Ishikawa (cell line): ENCODE results near the gene PRPF19.

ENCODE experiments used
- CREB1 ChIP-seq: IDR thresholded peaks from 2 replicates; pipeline ENCODE4 v1.6.1; 2012; ENCODE audit warnings: low read depth
- EGR1 ChIP-seq: IDR thresholded peaks from 2 replicates; pipeline ENCODE4 v1.6.1; 2012
- EP300 ChIP-seq: IDR thresholded peaks from 2 replicates; pipeline ENCODE4 v1.6.1; 2012; ENCODE audit warnings: borderline replicate concordance
- MAX ChIP-seq: IDR thresholded peaks from 2 replicates; pipeline ENCODE4 v1.6.1; 2012
- NFIC ChIP-seq: IDR thresholded peaks from 2 replicates; pipeline ENCODE4 v1.6.1; 2012
- REST ChIP-seq: IDR thresholded peaks from 2 replicates; pipeline ENCODE4 v1.6.1; 2012; ENCODE audit warnings: low read depth, mild to moderate bottlenecking
- TAF1 ChIP-seq: IDR thresholded peaks from 2 replicates; pipeline ENCODE4 v1.6.1; 2012; ENCODE audit warnings: low read depth, mild to moderate bottlenecking
- TEAD4 ChIP-seq: IDR thresholded peaks from 2 replicates; pipeline ENCODE4 v1.6.1; 2012
- USF1 ChIP-seq: IDR thresholded peaks from 2 replicates; pipeline ENCODE4 v1.6.1; 2012
- YY1 ChIP-seq: IDR thresholded peaks from 2 replicates; pipeline ENCODE4 v1.6.1; 2012; ENCODE audit warnings: low read depth
- ZBTB7A ChIP-seq: IDR thresholded peaks from 2 replicates; pipeline ENCODE4 v1.6.1; 2012; ENCODE audit warnings: low read depth

- TF ChIP-seq ZBTB7A (no peak), CREB1 (no peak), REST (no peak), YY1 (no peak), EGR1 (no peak), MAX (no peak), EP300 (no peak), USF1 (no peak), NFIC (no peak), TAF1 (no peak), TEAD4 (no peak)
These were observed 14.9 kb upstream of the PRPF19 start for GRCh38 chr11:60921259-60921658.
